Transverse colon (tissue), 4 donors: ENCODE results near the gene FIGN.

ENCODE experiments used
- EP300 ChIP-seq: sonication (generic); formaldehyde crosslinking; IDR thresholded peaks from one replicate; pipeline ENCODE4 v1.6.1; 2017; ENCODE audit warnings: antibody characterized with exemption, low read depth
- POLR2A ChIP-seq: fragments of 450-650 bp; IDR thresholded peaks from one replicate; pipeline ENCODE4 v1.6.1; 2016; ENCODE audit warnings: antibody characterized with exemption, mild to moderate bottlenecking, moderate library complexity
- POLR2AphosphoS5 ChIP-seq, 3 donors: sonication (generic); formaldehyde crosslinking; IDR thresholded peaks; one replicate each; pipeline ENCODE4 v1.6.1; 2016; ENCODE audit warnings: antibody characterized with exemption in 3 of 3
- TF ChIP-seq, protein P1 (sequence below), 5 experiments: fragments of 200-600 bp in 3 of 5; fragments of 450-650 bp in 2 of 5; sonication (generic) in 3 of 5; IDR thresholded peaks; 1 replicate in 2 of 5; 2 replicates in 3 of 5; pipeline ENCODE4 v1.5.1; 2016 to 2017; ENCODE audit warnings: antibody characterized with exemption in 5 of 5, inconsistent platforms in 3 of 5, mild to moderate bottlenecking in 2 of 5, moderate library complexity in 1 of 5

GRCh38 chr2:163649080-163649479 is 86.7 kb downstream of the FIGN start:
- TF ChIP-seq, protein P1, sequence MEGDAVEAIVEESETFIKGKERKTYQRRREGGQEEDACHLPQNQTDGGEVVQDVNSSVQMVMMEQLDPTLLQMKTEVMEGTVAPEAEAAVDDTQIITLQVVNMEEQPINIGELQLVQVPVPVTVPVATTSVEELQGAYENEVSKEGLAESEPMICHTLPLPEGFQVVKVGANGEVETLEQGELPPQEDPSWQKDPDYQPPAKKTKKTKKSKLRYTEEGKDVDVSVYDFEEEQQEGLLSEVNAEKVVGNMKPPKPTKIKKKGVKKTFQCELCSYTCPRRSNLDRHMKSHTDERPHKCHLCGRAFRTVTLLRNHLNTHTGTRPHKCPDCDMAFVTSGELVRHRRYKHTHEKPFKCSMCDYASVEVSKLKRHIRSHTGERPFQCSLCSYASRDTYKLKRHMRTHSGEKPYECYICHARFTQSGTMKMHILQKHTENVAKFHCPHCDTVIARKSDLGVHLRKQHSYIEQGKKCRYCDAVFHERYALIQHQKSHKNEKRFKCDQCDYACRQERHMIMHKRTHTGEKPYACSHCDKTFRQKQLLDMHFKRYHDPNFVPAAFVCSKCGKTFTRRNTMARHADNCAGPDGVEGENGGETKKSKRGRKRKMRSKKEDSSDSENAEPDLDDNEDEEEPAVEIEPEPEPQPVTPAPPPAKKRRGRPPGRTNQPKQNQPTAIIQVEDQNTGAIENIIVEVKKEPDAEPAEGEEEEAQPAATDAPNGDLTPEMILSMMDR (IDR thresholded peaks at IDR 0.05), result no peak
- TF ChIP-seq POLR2A (no peak), POLR2AphosphoS5 (IDR thresholded peaks at IDR 0.05) (no peak), EP300 (no peak)
